ENCODE measurements around the gene CZIB. TPM values are rescaled to one million over a fixed set of nuclear protein-coding genes. Genes with fewer than 3 reads are reported as not detected.
"Not testable (repeated sequence)": the region's sequence is repeated elsewhere in the genome, so short reads cannot be mapped to it uniquely, and the experiment has no call there.

The CZIB gene
- total RNA-seq, 1 experiment from 2014 or later: 34.4 TPM

DNA sequence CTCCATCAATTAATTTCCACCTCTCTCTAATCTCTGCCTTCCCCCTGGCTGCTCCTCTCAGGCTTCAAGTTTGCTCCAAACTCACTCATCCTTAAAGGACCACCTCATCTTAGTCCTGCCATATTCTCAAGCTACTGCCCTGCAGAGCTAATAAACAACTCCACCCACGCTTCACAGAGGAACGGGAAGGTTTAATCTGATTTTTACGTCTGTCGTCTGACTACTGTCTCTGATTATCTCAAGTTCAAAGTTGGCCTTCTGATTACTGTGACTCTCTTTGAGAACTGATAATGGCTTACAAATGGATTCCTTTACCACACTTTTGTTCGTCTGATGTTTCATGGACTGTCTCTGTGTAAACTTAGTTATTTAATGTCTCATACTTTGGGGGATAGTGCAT lies 31.4 kb downstream of the CZIB start:
- no peak for DNase-seq (ENCODE audit: low spot score)

DNA sequence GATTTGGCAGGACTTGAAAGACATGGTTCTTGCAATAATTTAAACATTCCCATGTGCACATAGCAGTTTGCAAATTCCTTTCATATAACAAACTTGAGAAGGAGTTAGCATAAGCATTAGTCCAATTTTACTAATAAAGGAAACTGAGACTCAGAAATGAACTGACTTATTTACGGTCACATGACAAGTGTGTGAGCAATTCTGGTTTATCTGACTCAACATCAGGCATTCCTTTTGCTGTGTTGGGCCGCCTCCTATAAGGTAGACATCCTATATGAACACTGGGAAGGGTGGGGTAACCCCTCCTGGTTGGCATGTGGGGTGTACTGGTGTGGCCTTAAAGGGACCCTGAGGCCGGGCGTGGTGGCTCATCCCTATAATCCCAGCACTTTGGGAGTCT lies 32.3 kb downstream of the CZIB start:
- DNase-seq (ENCODE audit: low spot score): no peak

DNA sequence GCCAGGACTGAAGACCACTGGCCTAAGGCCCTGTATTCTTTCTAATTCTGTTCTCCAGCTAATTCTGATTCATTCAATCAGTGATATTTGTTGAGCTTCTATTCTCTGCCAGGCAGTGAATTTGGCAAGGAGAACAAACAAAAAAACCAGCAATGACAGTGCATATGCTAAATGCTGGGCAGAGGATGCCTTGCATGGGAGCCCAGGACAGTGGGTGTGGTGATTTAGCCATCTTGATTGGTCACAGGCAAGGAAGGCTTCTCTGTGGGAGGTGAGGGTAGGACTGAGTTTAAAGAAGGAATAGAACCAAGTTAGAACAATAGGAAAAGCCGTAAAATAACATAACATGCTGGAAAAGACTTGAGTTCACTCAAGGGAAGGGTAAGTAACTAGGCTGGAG lies 33.0 kb downstream of the CZIB start:
- DNase-seq (ENCODE audit: low spot score): no peak

DNA sequence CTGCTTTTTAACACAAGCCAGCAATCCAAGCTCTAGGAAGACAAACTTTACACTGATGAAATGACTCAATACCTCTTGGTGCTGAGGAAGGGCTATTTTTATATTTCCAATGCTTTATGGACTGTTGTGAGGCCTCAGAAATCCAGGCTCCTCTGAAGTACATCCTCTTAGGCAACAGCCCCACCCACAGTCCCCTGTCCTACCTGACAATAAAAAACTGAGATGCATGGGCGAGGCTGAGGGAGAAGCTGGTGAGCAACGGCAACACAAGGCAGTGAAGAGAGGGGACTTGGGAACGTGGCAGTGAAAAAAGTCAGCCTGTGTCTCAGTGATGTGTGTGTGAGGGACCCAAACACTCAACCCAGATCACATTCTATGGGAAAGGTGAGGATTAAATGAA lies 33.9 kb downstream of the CZIB start:
- no peak for DNase-seq (ENCODE audit: low spot score)

DNA sequence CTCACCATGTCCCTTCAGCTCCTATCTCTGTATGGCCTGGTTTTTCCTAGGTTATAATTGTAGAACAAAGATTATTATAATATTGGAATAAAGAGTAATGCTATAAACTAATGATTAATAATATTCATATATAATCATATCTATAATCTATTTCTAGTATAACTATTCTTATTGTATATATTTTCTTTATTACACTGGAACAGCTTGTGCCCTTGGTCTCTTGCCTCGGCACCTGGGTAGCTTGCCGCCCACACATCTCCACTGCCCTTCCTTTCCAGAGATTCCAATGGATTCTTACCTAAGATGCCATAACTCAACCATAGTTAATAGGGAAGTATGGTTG lies 34.5 kb downstream of the CZIB start:
- DNase-seq (ENCODE audit: low spot score): not testable (repeated sequence)

DNA sequence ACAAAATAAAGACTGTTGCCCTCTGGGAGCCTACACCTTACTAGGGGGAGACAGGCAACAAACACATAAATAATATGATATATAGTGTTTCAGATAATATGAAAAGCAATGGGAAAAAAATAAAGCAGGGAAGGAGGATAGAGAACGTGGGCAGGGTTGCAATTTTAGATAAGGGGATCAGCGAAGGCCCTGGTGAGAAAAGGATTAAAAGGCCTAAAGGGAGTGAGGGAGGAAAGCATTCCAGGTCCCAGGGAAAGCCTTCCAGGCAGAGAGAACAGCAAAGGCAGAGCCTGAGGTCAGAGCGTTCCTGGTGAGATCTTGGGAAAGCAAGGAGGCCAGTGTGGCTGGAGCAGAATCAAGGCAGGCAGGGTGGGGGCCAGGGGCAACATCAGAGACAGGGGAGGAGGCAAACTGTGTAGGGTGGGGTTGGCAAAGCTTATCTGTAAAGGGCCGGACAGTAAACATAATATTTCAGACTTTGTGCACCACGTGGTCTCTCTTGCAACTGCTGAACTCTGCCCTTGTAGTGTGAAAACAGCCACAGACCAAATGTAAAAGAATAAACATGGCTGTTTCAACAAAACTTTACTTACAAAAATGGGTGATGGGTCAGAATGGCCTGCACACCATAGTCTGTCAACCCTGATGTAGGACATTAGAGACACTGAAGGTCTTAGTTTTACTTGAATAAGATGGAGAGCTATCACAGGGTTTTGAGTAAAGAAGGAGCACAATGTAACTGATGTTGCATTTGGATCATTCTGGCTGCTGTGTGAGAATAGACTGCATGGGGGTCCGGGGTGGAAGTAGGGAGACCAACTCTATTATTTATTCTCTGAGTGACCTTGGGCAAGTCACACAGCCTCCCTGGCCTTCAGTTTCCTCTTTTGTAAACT lies 37.1 kb downstream of the CZIB start:
- DNase-seq (ENCODE audit: low spot score): peak; percentile 62

DNA sequence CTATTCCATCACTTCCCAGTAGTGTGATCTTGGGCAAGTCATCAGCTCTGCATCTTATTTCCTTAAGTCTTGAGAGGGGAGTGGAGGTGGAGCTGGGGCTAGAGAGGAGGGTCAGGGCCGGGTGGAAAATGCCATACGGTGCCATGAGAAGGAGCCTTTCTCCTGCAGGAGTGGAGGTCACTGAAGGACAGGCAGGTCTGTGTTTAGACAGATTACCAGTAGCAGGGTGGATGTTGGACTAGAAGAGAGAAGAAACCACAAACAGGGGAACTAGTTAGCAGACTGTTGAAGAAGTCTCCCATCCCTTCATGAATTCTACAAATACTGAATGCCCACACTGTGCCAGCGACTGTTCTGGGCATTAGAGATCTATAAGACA lies 37.7 kb downstream of the CZIB start:
- no peak for DNase-seq (ENCODE audit: low spot score)

DNA sequence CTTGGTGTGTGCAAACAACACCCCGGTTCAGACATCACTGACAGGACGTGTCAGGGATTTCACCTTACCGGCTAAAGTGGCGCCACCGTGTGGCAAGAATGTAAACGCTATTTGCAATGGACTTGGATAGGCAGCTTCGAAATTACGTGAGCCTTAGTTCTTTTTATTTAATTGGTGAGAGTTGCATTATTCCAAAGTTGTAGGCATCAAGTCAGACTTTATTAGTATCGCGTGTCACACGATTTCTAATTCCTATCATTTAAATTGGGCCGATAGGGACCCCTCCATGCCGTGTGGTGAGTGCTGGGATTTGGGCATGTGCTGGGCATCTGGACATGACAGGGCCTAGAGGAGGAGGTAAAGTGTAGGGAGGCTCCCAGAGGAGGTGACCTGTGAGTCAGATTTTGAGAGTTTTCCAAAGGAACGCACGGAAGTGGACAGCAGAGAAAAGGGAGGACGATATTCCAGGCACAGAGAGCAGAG lies 38.3 kb downstream of the CZIB start:
- peak; percentile 87 for DNase-seq (ENCODE audit: low spot score)

DNA sequence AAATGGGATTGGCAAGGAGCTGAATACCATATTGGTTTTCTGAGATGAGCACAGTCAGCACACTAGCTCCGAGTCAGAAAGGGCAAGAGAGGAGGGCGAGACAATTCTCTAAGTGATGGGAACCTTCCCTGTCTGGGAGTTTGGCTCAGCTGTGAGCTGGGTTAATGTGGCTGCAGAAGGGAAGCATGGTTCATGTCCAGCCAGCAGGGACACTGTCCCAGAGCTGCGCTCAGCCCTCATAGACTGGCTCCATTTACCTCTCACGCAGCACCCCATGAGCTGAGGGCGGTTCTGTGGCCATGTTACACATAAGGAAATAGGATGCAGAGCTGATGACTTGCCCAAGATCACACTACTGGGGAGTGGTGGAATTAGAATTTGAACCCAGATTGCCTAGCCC lies 39.5 kb downstream of the CZIB start:
- no peak for DNase-seq (ENCODE audit: low spot score)

DNA sequence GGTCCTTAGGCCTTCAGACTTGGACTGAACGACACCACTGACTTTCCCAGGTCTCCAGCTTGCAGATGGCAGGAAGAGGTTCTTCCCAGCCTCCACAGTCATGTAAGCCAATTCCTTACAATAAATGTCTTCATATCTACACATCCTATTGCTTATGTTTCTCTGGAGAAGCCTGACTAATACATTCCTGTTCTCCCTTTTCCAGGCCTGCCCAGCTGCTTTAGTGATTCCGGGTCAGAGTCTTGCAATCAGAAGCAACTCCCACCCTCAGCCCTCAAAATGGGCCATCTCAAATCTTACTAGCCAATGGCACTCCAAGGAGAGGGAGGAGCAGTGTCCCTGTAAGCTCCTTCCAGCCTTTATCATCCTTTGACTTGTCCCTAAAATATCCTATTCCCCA lies 40.2 kb downstream of the CZIB start:
- no peak for DNase-seq (ENCODE audit: low spot score)

DNA sequence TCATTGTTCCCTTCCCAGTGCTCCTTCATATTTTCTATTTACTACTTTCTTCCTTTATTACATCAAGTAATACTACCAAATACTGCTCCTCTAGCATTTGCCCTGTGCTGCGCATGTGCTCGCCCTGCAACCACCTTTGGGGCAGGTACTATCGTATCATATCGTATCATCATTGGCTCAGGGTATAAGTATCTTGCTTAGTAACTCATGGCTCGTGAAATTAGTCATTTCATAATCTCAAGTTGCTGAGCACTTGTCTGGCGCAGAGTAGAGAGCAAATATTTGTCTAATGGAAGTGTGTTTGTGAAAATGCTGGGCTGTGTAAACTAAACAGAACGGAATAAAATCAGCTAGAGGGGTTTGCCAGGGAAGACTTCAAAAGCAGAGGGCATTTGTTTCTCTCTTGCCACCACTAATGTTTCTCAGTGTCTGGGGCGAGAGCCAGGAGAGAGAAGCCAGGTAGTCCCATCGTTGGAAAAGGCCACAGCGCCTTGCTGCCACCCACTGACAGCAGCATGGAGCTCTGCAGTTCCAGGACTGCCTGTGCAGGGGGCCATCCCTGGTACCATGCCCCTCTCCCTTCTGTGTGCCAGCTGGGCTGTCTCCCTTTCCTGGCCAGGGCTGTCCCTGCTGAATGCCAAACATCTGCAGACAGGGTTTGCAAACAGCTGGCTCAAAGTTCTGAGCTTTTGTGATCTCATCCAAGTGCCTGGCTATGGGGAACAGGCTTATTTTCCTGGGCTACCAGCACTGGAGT lies 43.8 kb downstream of the CZIB start:
- DNase-seq (ENCODE audit: low spot score): peak; percentile 59

DNA sequence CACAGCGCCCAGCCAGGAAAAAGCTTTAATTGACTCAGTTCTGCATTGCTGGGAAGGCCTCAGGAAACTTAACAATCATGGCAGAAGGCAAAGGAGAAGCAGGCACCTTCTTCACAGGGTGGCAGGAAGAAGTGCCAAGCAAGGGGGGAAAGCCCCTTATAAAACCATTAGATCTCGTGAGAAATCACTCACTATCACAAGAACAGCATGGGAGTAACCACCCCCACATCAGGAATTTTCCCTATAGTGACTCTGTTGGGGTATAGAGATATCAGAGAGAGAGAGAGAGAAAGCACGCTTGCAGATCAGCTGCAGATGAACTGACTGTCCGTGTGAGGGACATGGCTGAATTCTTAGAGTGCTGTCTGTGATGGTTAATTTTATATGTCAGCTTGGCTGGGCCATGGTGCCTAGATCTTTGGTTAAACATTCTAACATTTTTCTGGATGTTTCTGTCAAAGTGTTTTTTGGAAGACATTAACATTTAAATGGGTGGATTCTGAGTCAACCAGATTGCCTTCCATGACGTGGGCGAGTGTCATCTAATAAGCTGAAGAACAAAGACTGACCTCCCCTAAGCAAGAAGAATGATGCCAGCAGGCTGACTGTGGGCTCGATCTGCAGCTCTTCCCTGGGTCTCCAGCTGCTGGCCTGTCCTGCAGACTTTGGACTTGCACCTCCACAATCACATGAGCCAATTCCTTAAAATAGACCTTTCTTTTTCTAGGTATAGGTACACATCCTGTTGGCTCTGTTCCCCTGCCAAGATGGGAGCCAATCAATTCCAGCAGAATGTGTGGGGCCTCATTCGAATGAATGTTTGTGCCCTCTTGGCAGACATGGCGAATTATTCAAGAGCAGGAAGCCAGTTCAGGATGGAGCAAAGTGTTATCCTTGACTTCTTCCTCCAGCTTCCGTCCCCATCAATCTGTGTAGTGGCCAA lies 45.2 kb downstream of the CZIB start:
- DNase-seq (ENCODE audit: low spot score): no peak

DNA sequence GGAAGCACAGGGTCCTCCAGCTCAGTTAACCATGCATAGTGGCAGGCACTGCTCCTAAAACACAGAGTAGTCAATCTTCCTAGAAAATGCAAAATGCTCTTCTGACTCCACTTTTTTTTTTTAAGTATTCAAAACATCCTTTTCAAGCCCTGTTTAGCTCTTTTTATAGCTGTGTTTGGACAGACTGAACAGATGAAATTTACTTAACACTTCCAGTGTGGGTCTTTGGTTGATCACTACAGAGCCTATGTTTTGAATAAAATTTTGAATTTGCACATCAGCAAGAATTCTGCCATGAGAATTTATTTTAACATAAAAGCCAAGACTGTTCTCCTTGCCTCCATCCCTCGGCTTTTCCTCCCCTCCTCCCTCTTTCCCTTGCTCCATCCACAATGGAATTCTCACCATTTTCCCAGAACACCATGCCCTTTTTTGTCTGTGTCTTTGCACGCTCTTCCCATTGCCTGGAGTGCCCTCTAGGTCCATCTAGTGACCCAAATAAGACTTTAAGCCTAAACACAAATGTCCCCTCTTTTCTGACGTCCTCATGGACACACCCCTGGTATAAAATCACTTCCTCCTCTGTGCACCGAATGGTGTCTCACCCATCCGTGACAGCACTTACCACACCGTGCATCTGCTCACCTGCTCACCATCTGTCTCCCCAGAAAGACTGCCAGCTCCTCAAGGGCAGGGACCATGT lies 47.9 kb downstream of the CZIB start:
- DNase-seq (ENCODE audit: low spot score): peak; percentile 31

DNA sequence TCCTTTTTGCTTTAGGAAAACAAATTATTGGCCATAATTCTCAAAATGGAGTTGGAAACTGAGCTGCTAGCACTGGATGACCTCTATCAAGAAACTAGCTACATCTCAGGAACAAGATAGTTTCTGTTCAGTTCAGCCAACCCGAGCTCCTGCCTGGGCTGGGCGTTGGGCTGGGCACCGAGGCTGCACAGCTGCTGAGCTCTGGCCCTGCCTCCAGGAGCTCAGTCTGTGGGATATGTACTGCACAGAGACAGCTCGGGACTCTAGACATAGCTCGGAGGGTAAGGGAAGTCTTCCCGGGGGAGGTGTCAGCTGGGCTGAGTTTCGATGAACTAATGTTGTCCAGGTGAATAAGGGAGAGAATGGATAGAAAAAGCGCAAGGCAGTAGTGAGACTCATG lies 53.5 kb downstream of the CZIB start:
- no peak for DNase-seq (ENCODE audit: low spot score)

DNA sequence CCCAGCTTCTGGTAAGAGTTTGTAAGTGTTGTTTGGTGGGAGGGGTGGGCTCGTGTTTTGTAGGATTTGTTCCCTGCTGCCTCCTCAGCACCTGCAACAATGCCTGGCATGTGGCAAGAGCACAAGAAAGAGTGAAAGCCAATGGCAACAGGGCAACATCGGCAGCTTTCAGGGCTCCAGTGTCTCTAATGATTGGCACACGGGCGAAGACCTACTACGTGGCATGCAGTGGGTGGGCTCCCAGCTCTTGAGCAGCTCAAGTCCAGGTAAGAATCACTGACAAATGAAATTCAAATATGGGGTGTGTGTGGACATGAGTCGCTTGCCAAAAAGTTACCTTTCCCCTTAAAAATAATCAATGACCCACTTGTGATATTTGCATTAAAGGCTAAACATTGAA lies 54.1 kb downstream of the CZIB start:
- no peak for DNase-seq (ENCODE audit: low spot score)

DNA sequence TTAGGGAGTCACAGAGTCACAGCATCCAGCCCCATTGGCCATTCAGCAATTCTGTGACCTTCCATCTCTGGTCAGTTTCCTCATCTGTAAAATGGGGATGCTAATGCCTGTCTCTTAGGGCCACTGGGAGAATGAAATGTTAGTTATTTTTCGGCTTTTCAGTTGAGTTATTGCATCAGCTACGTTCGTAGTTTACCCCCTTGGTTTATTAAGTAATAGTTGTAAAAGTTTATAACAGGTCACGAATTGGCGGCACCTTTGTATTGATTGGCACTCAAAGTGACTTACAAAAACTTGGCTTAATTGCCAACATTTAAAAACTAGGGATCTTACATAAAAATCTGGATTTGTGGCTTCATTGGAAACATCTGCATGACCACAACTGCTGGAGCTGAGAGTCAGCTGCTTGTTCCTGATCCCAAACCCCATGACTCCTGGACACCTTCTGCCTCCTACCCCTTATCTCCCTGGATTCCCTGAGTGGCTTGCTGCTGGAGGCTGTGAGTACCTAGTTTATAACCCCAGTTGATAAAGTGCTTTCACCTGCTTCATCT lies 54.9 kb downstream of the CZIB start:
- no peak for DNase-seq (ENCODE audit: low spot score)

Other genes starting within 250 kb of the CZIB start
- 0.03 TPM in 1 of 2 replicates, not detected in the other for gene PODN, start 158.4 kb downstream of the CZIB start, total RNA-seq (2014; rRNA removed; shearing (Covaris generic))
- 1.4 and 3.1 TPM in 2 replicates for gene SLC1A7, start 78.0 kb downstream of the CZIB start, total RNA-seq (2014; rRNA removed; shearing (Covaris generic))
- gene CPT2, start 23.8 kb downstream of the CZIB start, total RNA-seq (2014; rRNA removed; shearing (Covaris generic)): 21.4 and 25.1 TPM in 2 replicates
- 42.5 and 44.1 TPM in 2 replicates for gene MAGOH, start 17.9 kb upstream of the CZIB start, total RNA-seq (2014; rRNA removed; shearing (Covaris generic))
- 242 and 262 TPM in 2 replicates for gene LRP8, start 107.4 kb upstream of the CZIB start, total RNA-seq (2014; rRNA removed; shearing (Covaris generic))
- gene DMRTB1, start 238.8 kb upstream of the CZIB start, total RNA-seq (2014; rRNA removed; shearing (Covaris generic)): not detected in 2 replicates

Data from HT-29 (cell line).